Brain microvascular endothelial cell (primary cell): ENCODE measurements around the gene MIOX.

Experiments
- DNase-seq: peaks from one replicate; pipeline ENCODE4 v3.0.0-alpha.2; 2020
- H3K27ac ChIP-seq: fragments of 250-450 bp; sonication (Bioruptor Pico); 2 replicates; pipeline ENCODE4 v1.5.1; 2020; ENCODE audit warnings: mild to moderate bottlenecking, moderate library complexity
- H3K27me3 ChIP-seq: fragments of 250-450 bp; sonication (Bioruptor Pico); replicated peaks from 2 replicates; pipeline ENCODE4 v1.5.1; 2020; ENCODE audit warnings: mild to moderate bottlenecking
- H3K36me3 ChIP-seq: fragments of 250-450 bp; sonication (Bioruptor Pico); replicated peaks from 2 replicates; pipeline ENCODE4 v1.5.1; 2020; ENCODE audit warnings: mild to moderate bottlenecking
- H3K4me3 ChIP-seq: 2 replicates; pipeline ENCODE4 v1.5.1; 2011; ENCODE audit warnings: low read depth, mild to moderate bottlenecking, control low read depth, low read length, moderate library complexity
- in situ Hi-C: cut with HindIII; loops from 2 replicates; pipeline ENCODE4 v1.10.0; 2017; ENCODE audit warnings: low sequenced_read_pairs, low pct_ligation_motif_present
- TF ChIP-seq, protein P1 (sequence below): IDR thresholded peaks from 2 replicates; pipeline ENCODE4 v1.5.1; 2011; ENCODE audit warnings: low read depth, mild to moderate bottlenecking, moderate library complexity, low read length, control low read depth, inconsistent platforms; ENCODE audit errors: missing control alignments

The MIOX gene

GRCh38 chr22:50526108-50526833, 39.6 kb downstream of the MIOX start:
- in situ Hi-C loops, result no loop called here
- DNase-seq, result peak; percentile 44
- Histone ChIP-seq H3K27ac (peak overlapping the region; percentile 89), H3K36me3 (peaks cover 15% of the 10 kb centered on the region), H3K27me3 (no peaks in the 10 kb centered on the region), H3K4me3 (peak overlapping the region; percentile 70)
- TF ChIP-seq, protein P1, sequence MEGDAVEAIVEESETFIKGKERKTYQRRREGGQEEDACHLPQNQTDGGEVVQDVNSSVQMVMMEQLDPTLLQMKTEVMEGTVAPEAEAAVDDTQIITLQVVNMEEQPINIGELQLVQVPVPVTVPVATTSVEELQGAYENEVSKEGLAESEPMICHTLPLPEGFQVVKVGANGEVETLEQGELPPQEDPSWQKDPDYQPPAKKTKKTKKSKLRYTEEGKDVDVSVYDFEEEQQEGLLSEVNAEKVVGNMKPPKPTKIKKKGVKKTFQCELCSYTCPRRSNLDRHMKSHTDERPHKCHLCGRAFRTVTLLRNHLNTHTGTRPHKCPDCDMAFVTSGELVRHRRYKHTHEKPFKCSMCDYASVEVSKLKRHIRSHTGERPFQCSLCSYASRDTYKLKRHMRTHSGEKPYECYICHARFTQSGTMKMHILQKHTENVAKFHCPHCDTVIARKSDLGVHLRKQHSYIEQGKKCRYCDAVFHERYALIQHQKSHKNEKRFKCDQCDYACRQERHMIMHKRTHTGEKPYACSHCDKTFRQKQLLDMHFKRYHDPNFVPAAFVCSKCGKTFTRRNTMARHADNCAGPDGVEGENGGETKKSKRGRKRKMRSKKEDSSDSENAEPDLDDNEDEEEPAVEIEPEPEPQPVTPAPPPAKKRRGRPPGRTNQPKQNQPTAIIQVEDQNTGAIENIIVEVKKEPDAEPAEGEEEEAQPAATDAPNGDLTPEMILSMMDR, result peak; percentile 35

GRCh38 chr22:50526834-50527801, 40.5 kb downstream of the MIOX start:
- Histone ChIP-seq H3K27ac (no peak overlapping the region), H3K4me3 (peak overlapping the region; percentile 70), H3K36me3 (peaks cover 15% of the 10 kb centered on the region), H3K27me3 (no peaks in the 10 kb centered on the region)
- in situ Hi-C loops, result no loop called here
- DNase-seq, result no peak
- TF ChIP-seq, protein P1, result no peak

- Histone ChIP-seq H3K27ac (no peak overlapping the region), H3K36me3 (peaks cover 7% of the 10 kb centered on the region), H3K4me3 (no peak overlapping the region), H3K27me3 (no peaks in the 10 kb centered on the region)
- no peak for DNase-seq
- in situ Hi-C loops, result no loop called here
- TF ChIP-seq, protein P1, result no peak
Measured at GRCh38 chr22:50527921-50528681, 41.4 kb downstream of the MIOX start.

GRCh38 chr22:50528682-50529415, 42.2 kb downstream of the MIOX start:
- in situ Hi-C loops, result no loop called here
- TF ChIP-seq, protein P1, result no peak
- Histone ChIP-seq H3K36me3 (no peaks in the 10 kb centered on the region), H3K4me3 (no peak overlapping the region), H3K27ac (no peak overlapping the region), H3K27me3 (no peaks in the 10 kb centered on the region)
- DNase-seq, result no peak

- H3K27ac ChIP-seq, result no peak overlapping the region
- H3K36me3 ChIP-seq, result no peaks in the 10 kb centered on the region
- TF ChIP-seq, protein P1, result no peak
- in situ Hi-C loops, result no loop called here
- H3K4me3 ChIP-seq, result peak overlapping the region; percentile 41
- H3K27me3 ChIP-seq, result no peaks in the 10 kb centered on the region
- no peak for DNase-seq
Measured at GRCh38 chr22:50529416-50529896, 42.8 kb downstream of the MIOX start.
